Panc1 (cell line): Measurements from ENCODE around the gene TAF6L.

Experiments used
- CTCF ChIP-seq: fragments of 450-650 bp; IDR thresholded peaks from 2 replicates; pipeline ENCODE4 v1.5.1; 2017; ENCODE audit warnings: mild to moderate bottlenecking
- POLR2AphosphoS5 ChIP-seq: IDR thresholded peaks from 2 replicates; pipeline ENCODE4 v1.6.1; 2012; ENCODE audit warnings: mild to moderate bottlenecking, low read depth, low read length, moderate library complexity

- TF ChIP-seq CTCF (no peak), POLR2AphosphoS5 (no peak)
Observed at GRCh38 chr11:62752177-62752785, 18.9 kb upstream of the TAF6L start.
